Measurements from ENCODE around the gene PTPN3.

- no peak for TF ChIP-seq CTCF (IDR thresholded peaks at IDR 0.05)
- TF ChIP-seq POLR2A (IDR thresholded peaks at IDR 0.05), result no peak
Observed at GRCh38 chr9:109403766-109404320, 94.3 kb downstream of the PTPN3 start.
